Activated B cell treated with CpG ODN at 0.5 μM for 24 hours (primary cell): Measurements from ENCODE around the gene DGKB. TPM values are rescaled to one million over a fixed set of nuclear protein-coding genes. Genes with fewer than 3 reads are reported as not detected.

Experiments used
- ATAC-seq: fragments of 200-7000 bp; cut with Tn5 transposase; one replicate; pipeline ENCODE4 v1.10.0; 2021; ENCODE audit warnings: low read depth, mild to moderate bottlenecking, moderate library complexity
- CTCF ChIA-PET: fragments of 350-600 bp; sonication (Branson Sonifier 250); formaldehyde crosslinking; loops from one replicate; lab custom pipeline; 2021; ENCODE audit warnings: antibody characterized with exemption; lab: Charles Lee
- POLR2A ChIA-PET: fragments of 350-600 bp; sonication (Branson Sonifier 250); formaldehyde crosslinking; loops from one replicate; lab custom pipeline; 2021; ENCODE audit warnings: antibody characterized with exemption; lab: Charles Lee
- DNase-seq: peaks from one replicate; pipeline ENCODE4 v3.0.0; 2022
- H3K27ac Mint-ChIP-seq: one replicate; pipeline ENCODE4 v1.8.0; 2020; ENCODE audit warnings: mixed read lengths
- H3K27me3 Mint-ChIP-seq: one replicate; pipeline ENCODE4 v1.8.0; 2021; ENCODE audit warnings: mixed read lengths
- H3K36me3 Mint-ChIP-seq: one replicate; pipeline ENCODE4 v1.8.0; 2021; ENCODE audit warnings: low read depth, mixed read lengths
- H3K4me1 Mint-ChIP-seq: one replicate; pipeline ENCODE4 v1.8.0; 2021; ENCODE audit warnings: mixed read lengths
- H3K4me3 Mint-ChIP-seq: one replicate; pipeline ENCODE4 v1.8.0; 2020; ENCODE audit warnings: mild to moderate bottlenecking, mixed read lengths
- H3K9me3 Mint-ChIP-seq: one replicate; pipeline ENCODE4 v1.8.0; 2020; ENCODE audit warnings: mixed read lengths
- intact Hi-C: fragments of 100-400 bp; cut with micrococcal nuclease; formaldehyde crosslinking; loops from one replicate; pipeline ENCODE4 v1.15.1; 2024
- total RNA-seq: library from RNA; stranded (reverse); gene quantifications from 2 replicates; pipeline ENCODE4 v1.2.3, GENCODE V29; 2022
- TF ChIP-seq, protein P1 (sequence below): fragments of 200-600 bp; IDR thresholded peaks from one replicate; pipeline ENCODE4 v1.8.0; 2022; ENCODE audit warnings: antibody characterized with exemption, mild to moderate bottlenecking

Gene DGKB
- total RNA-seq, 1 donor from 2014 or later = not detected

DNA sequence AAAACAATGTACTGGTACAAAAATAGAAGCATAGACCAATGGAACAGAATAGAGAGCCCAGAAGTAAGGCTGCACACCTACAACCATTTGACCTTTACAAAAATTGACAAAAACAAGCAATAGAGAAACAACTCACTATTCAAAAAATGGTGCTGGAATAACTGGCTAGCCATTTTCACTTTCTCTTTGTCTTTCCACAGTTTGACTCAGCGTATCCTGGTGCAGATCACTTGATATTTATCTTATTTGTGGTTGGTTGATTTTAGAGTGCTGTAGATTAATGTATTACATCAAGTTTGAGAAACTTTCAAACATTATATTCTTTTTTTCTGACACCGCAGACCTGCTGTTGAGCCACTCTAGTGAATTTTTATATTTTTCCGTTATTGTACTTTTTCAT, 381.4 kb downstream of the DGKB start:
- Mint-ChIP-seq H3K36me3 (no peaks in the 10 kb centered on the region), H3K9me3 (peaks cover 14% of the 10 kb centered on the region), H3K4me3 (no peak overlapping the region), H3K27me3 (no peaks in the 10 kb centered on the region), H3K27ac (no peak overlapping the region), H3K4me1 (no peaks in the 10 kb centered on the region)
- ChIA-PET POLR2A (no interaction called here), CTCF (no interaction called here)
- DNase-seq = no peak
- no peak for ATAC-seq
- TF ChIP-seq, protein P1, sequence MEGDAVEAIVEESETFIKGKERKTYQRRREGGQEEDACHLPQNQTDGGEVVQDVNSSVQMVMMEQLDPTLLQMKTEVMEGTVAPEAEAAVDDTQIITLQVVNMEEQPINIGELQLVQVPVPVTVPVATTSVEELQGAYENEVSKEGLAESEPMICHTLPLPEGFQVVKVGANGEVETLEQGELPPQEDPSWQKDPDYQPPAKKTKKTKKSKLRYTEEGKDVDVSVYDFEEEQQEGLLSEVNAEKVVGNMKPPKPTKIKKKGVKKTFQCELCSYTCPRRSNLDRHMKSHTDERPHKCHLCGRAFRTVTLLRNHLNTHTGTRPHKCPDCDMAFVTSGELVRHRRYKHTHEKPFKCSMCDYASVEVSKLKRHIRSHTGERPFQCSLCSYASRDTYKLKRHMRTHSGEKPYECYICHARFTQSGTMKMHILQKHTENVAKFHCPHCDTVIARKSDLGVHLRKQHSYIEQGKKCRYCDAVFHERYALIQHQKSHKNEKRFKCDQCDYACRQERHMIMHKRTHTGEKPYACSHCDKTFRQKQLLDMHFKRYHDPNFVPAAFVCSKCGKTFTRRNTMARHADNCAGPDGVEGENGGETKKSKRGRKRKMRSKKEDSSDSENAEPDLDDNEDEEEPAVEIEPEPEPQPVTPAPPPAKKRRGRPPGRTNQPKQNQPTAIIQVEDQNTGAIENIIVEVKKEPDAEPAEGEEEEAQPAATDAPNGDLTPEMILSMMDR = no peak
- intact Hi-C loops = no loop called here

DNA sequence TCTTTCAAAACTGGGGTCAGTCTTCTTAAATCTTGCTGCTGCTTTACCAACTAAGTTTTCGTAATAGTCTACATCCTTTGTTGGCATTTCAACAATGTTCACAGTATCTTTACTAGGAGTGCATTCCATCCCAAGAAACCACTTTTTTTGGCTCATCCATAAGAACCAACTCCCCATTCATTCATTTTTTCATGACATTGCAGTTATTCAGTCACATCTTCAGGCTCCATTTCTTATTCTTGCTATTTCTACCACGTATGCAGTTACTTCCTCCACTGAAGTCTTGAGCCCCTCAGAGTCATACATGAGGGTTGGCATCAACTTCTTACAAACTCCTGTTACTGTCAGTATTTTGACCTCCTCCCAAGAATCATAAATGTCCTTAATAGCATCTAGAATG, 392.3 kb downstream of the DGKB start:
- ChIA-PET POLR2A (no interaction called here), CTCF (interaction anchor here (0.6 kb wide), 1 partner anchor 344 kb away, joined by 3 read pairs; no protein-coding TSS in a partner anchor)
- Mint-ChIP-seq H3K4me1 (no peaks in the 10 kb centered on the region), H3K9me3 (peaks cover 13% of the 10 kb centered on the region), H3K27ac (no peak overlapping the region), H3K27me3 (no peaks in the 10 kb centered on the region), H3K36me3 (no peaks in the 10 kb centered on the region), H3K4me3 (no peak overlapping the region)
- TF ChIP-seq, protein P1 = no peak
- intact Hi-C loops = no loop called here
- ATAC-seq (no peak), DNase-seq (no peak)

DNA sequence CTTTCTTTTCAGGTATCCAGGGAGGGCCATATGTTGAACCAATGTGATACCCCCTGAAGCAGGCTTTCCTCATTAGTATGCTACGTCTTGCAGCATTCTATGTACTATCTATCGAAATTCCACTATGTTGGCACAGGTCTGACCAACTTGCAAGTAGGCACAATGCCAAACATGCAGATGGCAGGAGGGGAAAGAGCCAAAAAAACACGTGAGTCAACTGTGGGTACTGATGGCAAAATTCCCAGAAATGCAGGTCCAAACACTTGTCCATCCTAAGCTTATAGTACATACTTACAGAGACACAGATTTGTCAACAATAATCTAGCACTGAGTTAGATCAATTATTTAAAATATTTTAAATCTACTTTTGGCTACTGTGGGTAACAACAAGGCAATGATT, 394.9 kb downstream of the DGKB start:
- intact Hi-C loops = no loop called here
- Mint-ChIP-seq H3K27ac (no peak overlapping the region), H3K36me3 (no peaks in the 10 kb centered on the region), H3K4me3 (no peak overlapping the region), H3K27me3 (no peaks in the 10 kb centered on the region), H3K4me1 (no peaks in the 10 kb centered on the region), H3K9me3 (peaks cover 15% of the 10 kb centered on the region)
- ChIA-PET CTCF (no interaction called here), POLR2A (no interaction called here)
- no peak for ATAC-seq
- TF ChIP-seq, protein P1 = no peak
- DNase-seq = no peak

DNA sequence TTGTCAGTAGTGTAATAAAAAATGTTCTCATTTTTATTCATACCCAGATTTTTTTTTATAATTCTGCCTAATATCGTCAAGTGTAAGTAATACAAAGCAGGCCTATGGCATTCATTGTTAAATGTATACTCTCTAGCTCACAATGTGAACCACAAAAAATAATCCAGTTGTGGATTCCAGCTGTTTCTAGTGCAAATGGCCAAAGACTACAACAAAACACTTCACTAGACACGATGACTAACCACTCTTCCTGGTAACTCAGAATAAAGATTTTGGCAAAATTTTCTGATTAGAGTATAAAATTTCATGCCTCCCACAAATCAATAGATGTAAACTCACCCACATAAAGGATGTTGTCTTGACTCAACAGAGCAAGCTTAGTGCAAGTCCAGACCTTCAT, 396.6 kb downstream of the DGKB start:
- TF ChIP-seq, protein P1 = no peak
- no peaks in the 10 kb centered on the region for H3K4me1 Mint-ChIP-seq
- POLR2A ChIA-PET = no interaction called here
- intact Hi-C loops = no loop called here
- no peaks in the 10 kb centered on the region for H3K27me3 Mint-ChIP-seq
- no peak overlapping the region for H3K4me3 Mint-ChIP-seq
- peaks cover 22% of the 10 kb centered on the region for H3K9me3 Mint-ChIP-seq
- H3K27ac Mint-ChIP-seq = no peak overlapping the region
- ATAC-seq (no peak), DNase-seq (no peak)
- CTCF ChIA-PET = no interaction called here
- no peaks in the 10 kb centered on the region for H3K36me3 Mint-ChIP-seq

DNA sequence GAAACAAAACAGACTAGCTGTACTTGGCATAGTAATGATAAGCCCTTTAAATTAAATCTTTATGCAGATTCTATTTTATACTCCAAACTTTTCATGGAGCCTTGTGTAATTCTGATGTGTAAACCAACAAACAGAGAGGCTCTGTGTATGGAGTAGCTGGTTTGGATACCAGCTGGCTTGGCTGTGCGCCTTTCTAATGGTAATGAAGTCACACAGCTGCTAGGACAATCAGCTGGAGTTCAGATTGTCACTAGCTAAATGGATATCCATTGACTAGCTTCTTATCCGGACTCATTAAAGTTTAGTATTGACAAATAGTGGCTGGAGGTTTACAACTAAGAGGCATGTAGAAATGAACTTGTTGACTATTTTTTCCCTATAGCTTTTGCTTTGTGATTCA, 398.4 kb downstream of the DGKB start:
- no peaks in the 10 kb centered on the region for H3K27me3 Mint-ChIP-seq
- ChIA-PET POLR2A (no interaction called here), CTCF (no interaction called here)
- no peak overlapping the region for H3K4me3 Mint-ChIP-seq
- H3K4me1 Mint-ChIP-seq = no peaks in the 10 kb centered on the region
- ATAC-seq (no peak), DNase-seq (no peak)
- no peak overlapping the region for H3K27ac Mint-ChIP-seq
- TF ChIP-seq, protein P1 = no peak
- intact Hi-C loops = no loop called here
- no peaks in the 10 kb centered on the region for H3K36me3 Mint-ChIP-seq
- H3K9me3 Mint-ChIP-seq = peaks cover 13% of the 10 kb centered on the region
